HCT116 (cell line): ENCODE results near the gene PCIF1. TPM values are rescaled to one million over a fixed set of nuclear protein-coding genes. Genes with fewer than 3 reads are reported as not detected.
"Not testable (repeated sequence)": the region's sequence is repeated elsewhere in the genome, so short reads cannot be mapped to it uniquely, and the experiment has no call there.

Experiments
- ATAC-seq: fragments of 200-7000 bp; cut with Tn5 transposase; 2 replicates; pipeline ENCODE4 v1.9.1; 2020; ENCODE audit warnings: mild to moderate bottlenecking, moderate library complexity
- BruUV-seq: library from RNA; stranded (reverse); fragments of 400-500 nt; replicated peaks from 2 replicates; lab custom pipeline; 2021; lab: Mats Ljungman, UMichigan
- CTCF ChIA-PET: fragments of 300-600 bp; sonication (Branson Sonifier 250); formaldehyde crosslinking; loops from one replicate; lab custom pipeline; 2021; ENCODE audit warnings: antibody characterized with exemption; lab: Charles Lee
- POLR2A ChIA-PET: fragments of 300-600, 350-600 bp; sonication (Branson Sonifier 250); formaldehyde crosslinking; loops from one replicate; lab custom pipeline; 2021; ENCODE audit warnings: antibody characterized with exemption; lab: Charles Lee
- RAD21 ChIA-PET, 2 experiments: fragments of 300-600 bp; sonication (Branson Sonifier 250); formaldehyde crosslinking; loops; one replicate each; lab custom pipeline; 2023; ENCODE audit warnings: low total read pairs in 2 of 2; ENCODE audit not compliant: uncharacterized antibody in 2 of 2, unreplicated experiment in 2 of 2, low non-redundant PET in 1 of 2; lab: Charles Lee
- DNase-seq: peaks from one replicate; pipeline ENCODE4 v3.0.0-alpha.2; 2010; ENCODE audit warnings: low read depth, low spot score
- H2AFZ ChIP-seq: fragments of 200-600 bp; shearing (Covaris generic), sonication (generic); 2 replicates; pipeline ENCODE4 v1.6.1; 2017; ENCODE audit warnings: low read depth, mixed run types, mixed read lengths, antibody characterized with exemption, low read length; ENCODE audit not compliant: poor library complexity, severe bottlenecking
- H3K27ac ChIP-seq: 2 replicates; pipeline ENCODE4 v1.5.1; 2012; ENCODE audit warnings: low read depth, low read length
- H3K27me3 ChIP-seq: fragments of 200-600 bp; sonication (generic); 2 replicates; pipeline ENCODE4 v1.6.1; 2016; ENCODE audit warnings: mixed run types, low read length, mixed read lengths; ENCODE audit not compliant: insufficient read depth
- H3K36me3 ChIP-seq, 2 experiments: fragments of 200-500 bp in 1 of 2; fragments of 200-600 bp in 1 of 2; sonication (Bioruptor generic) in 1 of 2; sonication (generic) in 1 of 2; 2 replicates each; pipeline versions ENCODE4 v1.5.1 to v1.6.1; 2014 to 2016; ENCODE audit warnings: low read length in 2 of 2, inconsistent platforms in 1 of 2, mixed read lengths in 1 of 2, mixed run types in 1 of 2; ENCODE audit not compliant: insufficient read depth in 2 of 2, control insufficient read depth in 1 of 2
- H3K4me1 ChIP-seq, 2 experiments: fragments of 200-600 bp in 1 of 2; sonication (generic) in 1 of 2; 2 replicates each; pipeline versions ENCODE4 v1.5.1 to v1.6.1; 2012 to 2017; ENCODE audit warnings: low read length in 2 of 2, inconsistent platforms in 1 of 2, mild to moderate bottlenecking in 1 of 2, mixed read lengths in 1 of 2, mixed run types in 1 of 2, moderate library complexity in 1 of 2; ENCODE audit not compliant: insufficient read depth in 2 of 2, control insufficient read depth in 1 of 2
- H3K4me2 ChIP-seq: fragments of 200-600 bp; sonication (generic); 2 replicates; pipeline ENCODE4 v1.6.1; 2017; ENCODE audit warnings: mixed run types, low read length, mixed read lengths
- H3K4me3 ChIP-seq, 2 experiments: fragments of 200-600 bp in 1 of 2; sonication (generic) in 1 of 2; replicated peaks in 1 of 2; 2 replicates each; pipeline ENCODE4 v1.5.1; 2011 to 2016; ENCODE audit warnings: low read length in 2 of 2, control low read depth in 1 of 2, low read depth in 1 of 2, mild to moderate bottlenecking in 1 of 2, mixed read lengths in 1 of 2, mixed run types in 1 of 2
- H3K79me2 ChIP-seq: fragments of 200-600 bp; sonication (generic); 2 replicates; pipeline ENCODE4 v1.6.1; 2017; ENCODE audit warnings: mild to moderate bottlenecking, mixed run types, low read length, moderate library complexity, mixed read lengths; ENCODE audit not compliant: insufficient read depth
- H3K9ac ChIP-seq: fragments of 200-600 bp; sonication (generic); 2 replicates; pipeline ENCODE4 v1.6.1; 2016; ENCODE audit warnings: low read length, mixed read lengths
- H3K9me2 ChIP-seq: fragments of 200-600 bp; sonication (generic), shearing (Covaris generic); 2 replicates; pipeline ENCODE4 v1.6.1; 2017; ENCODE audit warnings: mixed run types, mild to moderate bottlenecking, moderate library complexity; ENCODE audit not compliant: insufficient read depth
- H3K9me3 ChIP-seq, 2 experiments: fragments of 200-500 bp in 1 of 2; fragments of 200-600 bp in 1 of 2; sonication (Bioruptor generic) in 1 of 2; sonication (generic) in 1 of 2; 2 replicates each; pipeline ENCODE4 v1.6.1; 2014 to 2017; ENCODE audit warnings: low read length in 2 of 2, mixed read lengths in 2 of 2, inconsistent platforms in 1 of 2, low read depth in 1 of 2, mild to moderate bottlenecking in 1 of 2, mixed run types in 1 of 2, moderate library complexity in 1 of 2; ENCODE audit not compliant: control insufficient read depth in 1 of 2, insufficient read depth in 1 of 2
- H4K20me1 ChIP-seq: fragments of 200-600 bp; sonication (generic), shearing (Covaris generic); 2 replicates; pipeline ENCODE4 v1.6.1; 2017; ENCODE audit warnings: mixed run types, mild to moderate bottlenecking, moderate library complexity; ENCODE audit not compliant: insufficient read depth
- ATF3 ChIP-seq: IDR thresholded peaks from 2 replicates; pipeline ENCODE4 v1.6.1; 2012
- CBX3 ChIP-seq: IDR thresholded peaks from 2 replicates; pipeline ENCODE4 v1.6.1; 2012; ENCODE audit warnings: low read depth
- CEBPB ChIP-seq: IDR thresholded peaks from 2 replicates; pipeline ENCODE4 v1.6.1; 2012; ENCODE audit warnings: low read depth
- EGR1 ChIP-seq: IDR thresholded peaks from 2 replicates; pipeline ENCODE4 v1.6.1; 2012; ENCODE audit warnings: low read depth
- ELF1 ChIP-seq: IDR thresholded peaks from 2 replicates; pipeline ENCODE4 v1.6.1; 2012; ENCODE audit warnings: low read depth, borderline replicate concordance
- EZH2phosphoT487 ChIP-seq: fragments of 200-600 bp; IDR thresholded peaks from 2 replicates; pipeline ENCODE4 v1.6.1; 2018; ENCODE audit warnings: antibody characterized with exemption, borderline replicate concordance
- JUND ChIP-seq: IDR thresholded peaks from 2 replicates; pipeline ENCODE4 v1.6.1; 2012
- POLR2A ChIP-seq: IDR thresholded peaks from 2 replicates; pipeline ENCODE4 v1.7.0; 2011; ENCODE audit warnings: borderline replicate concordance; ENCODE audit not compliant: insufficient read depth, insufficient read length; ENCODE audit errors: extremely low read depth
- POLR2AphosphoS5 ChIP-seq: IDR thresholded peaks from 2 replicates; pipeline ENCODE4 v1.6.1; 2011; ENCODE audit warnings: mild to moderate bottlenecking, low read depth, low read length, moderate library complexity
- RAD21 ChIP-seq: IDR thresholded peaks from 2 replicates; pipeline ENCODE4 v1.6.1; 2012; ENCODE audit warnings: low read depth, mild to moderate bottlenecking
- SIN3A ChIP-seq: IDR thresholded peaks from 2 replicates; pipeline ENCODE4 v1.6.1; 2012; ENCODE audit warnings: low read depth
- SP1 ChIP-seq: IDR thresholded peaks from 2 replicates; pipeline ENCODE4 v1.6.1; 2012; ENCODE audit warnings: low read depth
- SRF ChIP-seq: IDR thresholded peaks from 2 replicates; pipeline ENCODE4 v1.6.1; 2012; ENCODE audit warnings: low read depth
- TCF7L2 ChIP-seq: IDR thresholded peaks from 2 replicates; pipeline ENCODE4 v1.7.0; 2011; ENCODE audit warnings: borderline replicate concordance, inconsistent platforms; ENCODE audit not compliant: insufficient read depth, insufficient read length; ENCODE audit errors: extremely low read depth
- ZFX ChIP-seq: fragments of 450-650 bp; IDR thresholded peaks from 2 replicates; pipeline ENCODE4 v1.6.1; 2017
- ZNF274 ChIP-seq: fragments of 200-500 bp; sonication (Bioruptor generic); IDR thresholded peaks from 2 replicates; pipeline ENCODE4 v1.6.1; 2014; ENCODE audit warnings: mild to moderate bottlenecking, low read depth, low read length, inconsistent platforms
- intact Hi-C: fragments of 100-400 bp; cut with micrococcal nuclease; formaldehyde crosslinking; loops from 2 replicates; pipeline ENCODE4 v1.10.0; 2022
- total RNA-seq: library from RNA; stranded (reverse); gene quantifications from one replicate; pipeline ENCODE4 v1.2.1, GENCODE V29; 2021; ENCODE audit not compliant: unreplicated experiment
- TF ChIP-seq, protein P1 (sequence below), 3 experiments: fragments of 200-600 bp in 1 of 3; sonication (generic) in 1 of 3; IDR thresholded peaks in 2 of 3; conservative IDR thresholded peaks in 1 of 3; 2 replicates each; pipeline ENCODE4 v1.5.1; 2012 to 2017; ENCODE audit warnings: low read depth in 2 of 3, low read length in 2 of 3, antibody characterized with exemption in 1 of 3, borderline replicate concordance in 1 of 3, control low read depth in 1 of 3, mild to moderate bottlenecking in 1 of 3, mixed read lengths in 1 of 3, mixed run types in 1 of 3, moderate library complexity in 1 of 3; ENCODE audit not compliant: insufficient read depth in 1 of 3
- TF ChIP-seq, protein P2 (sequence below): IDR thresholded peaks from 2 replicates; pipeline ENCODE4 v1.6.1; 2012
- TF ChIP-seq, protein P3 (sequence below): IDR thresholded peaks from 2 replicates; pipeline ENCODE4 v1.6.1; 2011; ENCODE audit warnings: mild to moderate bottlenecking, low read length, moderate library complexity; ENCODE audit not compliant: insufficient replicate concordance; ENCODE audit errors: extremely low read depth

PCIF1 gene
- total RNA-seq, 1 experiment from 2014 or later = 31.8 TPM

DNA sequence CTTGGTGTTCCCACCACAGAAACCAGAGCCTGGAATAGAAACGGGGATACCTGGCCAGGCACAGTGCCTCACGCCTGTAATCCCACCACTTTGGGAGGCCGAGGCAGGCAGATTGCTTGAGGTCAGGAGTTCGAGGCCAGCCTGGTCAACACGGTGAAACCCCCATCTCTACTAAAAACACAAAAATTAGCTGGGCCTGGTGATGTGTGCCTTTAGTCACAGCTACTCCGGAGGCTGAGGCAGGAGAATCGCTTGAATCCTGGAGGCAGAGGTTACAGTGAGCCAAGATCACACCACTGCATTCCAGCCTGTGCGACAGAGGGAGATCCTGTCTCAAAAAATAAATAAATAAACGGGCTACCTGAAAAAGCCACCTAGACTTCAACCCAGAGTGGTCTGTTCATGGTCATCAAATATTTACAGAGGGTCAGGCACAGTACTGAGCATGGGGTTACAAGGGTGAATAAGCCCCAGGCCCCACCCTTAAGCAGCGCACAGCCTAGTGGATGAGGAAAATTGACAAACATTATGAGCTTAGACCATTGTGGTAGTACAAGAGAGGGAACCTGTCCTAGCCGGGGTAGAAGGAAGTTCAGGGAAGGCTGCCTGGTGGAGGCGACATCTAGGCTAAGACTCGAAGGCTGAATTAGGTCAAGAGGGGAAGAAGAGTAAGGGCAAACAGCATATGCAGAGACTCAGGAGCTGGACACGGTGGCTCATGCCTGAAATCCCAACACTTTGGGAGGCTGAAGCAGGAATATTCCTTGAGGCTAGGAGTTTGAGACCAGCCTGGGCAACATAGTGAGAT, 7.2 kb upstream of the PCIF1 start:
- Histone ChIP-seq H2AFZ (no peak overlapping the region), H3K9ac (no peak overlapping the region), H3K4me1 (no peaks in the 10 kb centered on the region), H3K27me3 (no peaks in the 10 kb centered on the region), H3K9me3 (no peaks in the 10 kb centered on the region), H3K9me2 (no peaks in the 10 kb centered on the region), H3K4me3 (no peak overlapping the region), H3K4me2 (no peak overlapping the region), H4K20me1 (no peaks in the 10 kb centered on the region), H3K27ac (no peak overlapping the region), H3K79me2 (no peaks in the 10 kb centered on the region), H3K36me3 (no peaks in the 10 kb centered on the region)
- no peak for ATAC-seq
- ChIA-PET RAD21 (no interaction called here), POLR2A (interaction anchor here (1.0 kb wide), 1 partner anchor 11 kb away, joined by 3 read pairs; no protein-coding TSS in a partner anchor), CTCF (no interaction called here)
- DNase-seq = no peak
- no TSS peak for BruUV-seq
- intact Hi-C loops = no loop called here
- TF ChIP-seq SP1 (no peak), RAD21 (no peak), POLR2AphosphoS5 (no peak), ZNF274 (no peak), ATF3 (no peak), TCF7L2 (no peak), JUND (no peak), EGR1 (no peak), POLR2A (no peak), CEBPB (no peak), ZFX (no peak), EZH2phosphoT487 (no peak), ELF1 (no peak), SRF (no peak), CBX3 (no peak), SIN3A (no peak)
- TF ChIP-seq, protein P1, sequence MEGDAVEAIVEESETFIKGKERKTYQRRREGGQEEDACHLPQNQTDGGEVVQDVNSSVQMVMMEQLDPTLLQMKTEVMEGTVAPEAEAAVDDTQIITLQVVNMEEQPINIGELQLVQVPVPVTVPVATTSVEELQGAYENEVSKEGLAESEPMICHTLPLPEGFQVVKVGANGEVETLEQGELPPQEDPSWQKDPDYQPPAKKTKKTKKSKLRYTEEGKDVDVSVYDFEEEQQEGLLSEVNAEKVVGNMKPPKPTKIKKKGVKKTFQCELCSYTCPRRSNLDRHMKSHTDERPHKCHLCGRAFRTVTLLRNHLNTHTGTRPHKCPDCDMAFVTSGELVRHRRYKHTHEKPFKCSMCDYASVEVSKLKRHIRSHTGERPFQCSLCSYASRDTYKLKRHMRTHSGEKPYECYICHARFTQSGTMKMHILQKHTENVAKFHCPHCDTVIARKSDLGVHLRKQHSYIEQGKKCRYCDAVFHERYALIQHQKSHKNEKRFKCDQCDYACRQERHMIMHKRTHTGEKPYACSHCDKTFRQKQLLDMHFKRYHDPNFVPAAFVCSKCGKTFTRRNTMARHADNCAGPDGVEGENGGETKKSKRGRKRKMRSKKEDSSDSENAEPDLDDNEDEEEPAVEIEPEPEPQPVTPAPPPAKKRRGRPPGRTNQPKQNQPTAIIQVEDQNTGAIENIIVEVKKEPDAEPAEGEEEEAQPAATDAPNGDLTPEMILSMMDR (IDR thresholded peaks at IDR 0.05 in 2 of 3, conservative IDR thresholded peaks at IDR 0.05 in 1 of 3; ENCODE audit: borderline replicate concordance in 1 of 3, insufficient read depth in 1 of 3, low read depth in 2 of 3, low read length in 2 of 3) = no peak
- TF ChIP-seq, protein P2, sequence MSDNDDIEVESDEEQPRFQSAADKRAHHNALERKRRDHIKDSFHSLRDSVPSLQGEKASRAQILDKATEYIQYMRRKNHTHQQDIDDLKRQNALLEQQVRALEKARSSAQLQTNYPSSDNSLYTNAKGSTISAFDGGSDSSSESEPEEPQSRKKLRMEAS = no peak
- TF ChIP-seq, protein P3, sequence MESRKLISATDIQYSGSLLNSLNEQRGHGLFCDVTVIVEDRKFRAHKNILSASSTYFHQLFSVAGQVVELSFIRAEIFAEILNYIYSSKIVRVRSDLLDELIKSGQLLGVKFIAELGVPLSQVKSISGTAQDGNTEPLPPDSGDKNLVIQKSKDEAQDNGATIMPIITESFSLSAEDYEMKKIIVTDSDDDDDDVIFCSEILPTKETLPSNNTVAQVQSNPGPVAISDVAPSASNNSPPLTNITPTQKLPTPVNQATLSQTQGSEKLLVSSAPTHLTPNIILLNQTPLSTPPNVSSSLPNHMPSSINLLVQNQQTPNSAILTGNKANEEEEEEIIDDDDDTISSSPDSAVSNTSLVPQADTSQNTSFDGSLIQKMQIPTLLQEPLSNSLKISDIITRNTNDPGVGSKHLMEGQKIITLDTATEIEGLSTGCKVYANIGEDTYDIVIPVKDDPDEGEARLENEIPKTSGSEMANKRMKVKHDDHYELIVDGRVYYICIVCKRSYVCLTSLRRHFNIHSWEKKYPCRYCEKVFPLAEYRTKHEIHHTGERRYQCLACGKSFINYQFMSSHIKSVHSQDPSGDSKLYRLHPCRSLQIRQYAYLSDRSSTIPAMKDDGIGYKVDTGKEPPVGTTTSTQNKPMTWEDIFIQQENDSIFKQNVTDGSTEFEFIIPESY = no peak

GRCh38 chr20:45931680-45932079, 2.8 kb upstream of the PCIF1 start:
- BruUV-seq, H2AFZ ChIP-seq, H3K9me2 ChIP-seq, H3K4me3 ChIP-seq, H3K27ac ChIP-seq, H3K9ac ChIP-seq, POLR2A ChIA-PET, ATAC-seq, RAD21 ChIA-PET, H3K4me2 ChIP-seq, H3K36me3 ChIP-seq, H3K9me3 ChIP-seq, H4K20me1 ChIP-seq, DNase-seq, H3K27me3 ChIP-seq: not testable (repeated sequence)
- Histone ChIP-seq H3K79me2 (peaks cover 13% of the 10 kb centered on the region), H3K4me1 (peaks cover 4 to 21% of the 10 kb centered on the region in 2 experiments; a peak in 3 of 4 replicates)
- CTCF ChIA-PET = interaction anchor here (1.2 kb wide), 1 partner anchor 46 kb away, joined by 3 read pairs; no protein-coding TSS in a partner anchor
- intact Hi-C loops = loop anchor here (10.0 kb wide), 2 partner anchors 97 to 387 kb away; partner anchors contain the start of genes EPPIN and SNX21
